PFSK-1 (cell line): ENCODE data around the gene RASA2.

Experiments
- POLR2AphosphoS5 ChIP-seq: IDR thresholded peaks from 2 replicates; pipeline ENCODE4 v1.6.1; 2012; ENCODE audit warnings: low read depth, mild to moderate bottlenecking, control low read depth, low read length, moderate library complexity
- TAF1 ChIP-seq: IDR thresholded peaks from 2 replicates; pipeline ENCODE4 v1.6.1; 2012; ENCODE audit warnings: low read length, control low read depth, borderline replicate concordance; ENCODE audit not compliant: insufficient read depth

DNA sequence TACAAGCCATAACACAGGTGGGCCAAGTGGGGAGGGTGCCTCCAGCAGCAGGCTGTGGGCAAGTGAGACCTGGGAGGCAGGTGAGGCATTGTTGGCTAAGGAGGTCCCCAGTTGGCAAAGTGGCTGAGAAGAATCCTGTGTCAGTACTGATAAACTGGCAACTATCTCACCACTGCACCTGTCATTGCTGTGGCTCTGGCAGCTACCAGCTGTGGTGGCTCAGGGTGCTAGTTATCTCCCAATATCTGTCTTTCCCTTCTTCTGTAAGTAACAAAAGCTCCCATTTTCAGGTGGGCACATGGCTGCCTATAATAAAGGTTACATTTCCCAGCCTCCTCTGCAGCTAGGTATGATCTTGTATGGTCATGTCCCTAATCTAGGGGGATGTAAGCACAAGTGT, 170.7 kb downstream of the RASA2 start:
- no peak for TF ChIP-seq TAF1
- TF ChIP-seq POLR2AphosphoS5 = no peak
